ENCODE results near the gene CROCC.

Gene CROCC

DNA sequence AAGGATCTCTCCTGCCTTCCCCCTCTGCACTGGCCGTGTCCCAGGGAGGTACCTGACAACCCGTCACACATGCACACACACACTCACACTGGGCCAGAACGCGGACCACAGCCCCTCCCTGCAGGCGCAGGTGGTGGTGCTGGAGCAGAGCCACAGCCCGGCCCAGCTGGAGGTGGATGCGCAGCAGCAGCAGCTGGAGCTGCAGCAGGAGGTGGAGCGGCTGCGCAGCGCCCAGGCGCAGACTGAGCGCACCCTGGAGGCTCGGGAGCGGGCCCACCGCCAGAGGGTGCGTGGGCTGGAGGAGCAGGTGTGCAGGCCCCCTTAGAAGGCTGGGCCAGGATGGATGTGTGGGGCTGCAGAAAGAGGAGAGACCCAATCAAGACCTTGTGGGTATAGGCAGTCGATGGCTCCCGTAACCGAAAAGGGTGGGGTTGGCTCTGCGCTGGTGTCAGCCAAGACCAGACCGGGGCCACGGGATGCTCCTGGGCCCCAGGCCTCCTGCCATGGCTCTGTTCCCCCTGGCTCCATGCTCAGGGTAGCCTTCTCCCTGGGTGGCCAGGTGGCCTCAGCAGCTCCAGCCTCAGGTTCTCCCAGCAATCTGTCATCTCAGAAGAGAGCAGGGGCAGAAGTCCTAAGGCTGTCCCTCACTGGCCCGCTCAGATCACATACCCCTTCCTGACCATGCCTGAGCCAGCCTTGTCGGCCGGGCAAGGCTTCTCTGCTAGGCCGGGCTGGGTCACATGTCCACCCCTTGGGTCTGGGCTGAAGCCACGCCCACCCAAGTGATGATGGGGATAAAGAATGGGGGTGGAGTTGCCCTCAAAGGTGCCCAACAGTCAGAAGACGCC, 49.8 kb downstream of the CROCC start:
- no peak for DNase-seq

DNA sequence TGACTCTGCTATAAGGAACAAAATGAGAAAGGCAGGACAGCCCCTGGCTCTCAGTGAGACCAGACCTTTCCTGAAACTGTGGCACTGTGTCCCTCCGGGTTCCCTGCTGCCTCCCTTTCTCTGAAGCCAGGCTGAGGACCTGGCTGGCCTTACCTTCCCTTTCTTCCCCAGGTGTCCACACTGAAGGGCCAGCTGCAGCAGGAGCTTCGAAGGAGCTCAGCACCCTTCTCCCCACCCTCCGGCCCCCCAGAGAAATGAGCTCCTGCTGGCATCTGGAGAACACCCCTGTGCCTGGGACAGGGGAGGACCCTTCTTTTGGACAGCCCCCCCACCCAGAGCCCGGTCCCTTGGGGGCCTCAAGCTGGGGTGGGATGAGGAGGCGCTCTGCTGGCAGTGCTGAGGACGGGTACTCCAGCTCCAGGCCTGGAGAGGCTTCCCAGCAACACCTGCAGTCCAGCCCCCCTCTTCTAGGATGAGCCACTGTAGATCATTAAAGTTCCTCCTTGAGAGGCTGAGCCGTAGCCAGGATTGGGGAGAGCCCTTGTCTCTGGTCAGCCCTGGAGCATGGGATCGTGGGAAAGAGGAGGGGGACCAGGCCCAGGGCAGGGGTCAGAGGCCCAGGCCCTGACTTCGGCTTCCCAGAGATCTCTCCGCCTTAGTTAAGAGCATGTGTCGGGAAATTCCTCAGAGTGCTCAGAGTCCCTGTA, 50.6 kb downstream of the CROCC start:
- no peak for DNase-seq

DNA sequence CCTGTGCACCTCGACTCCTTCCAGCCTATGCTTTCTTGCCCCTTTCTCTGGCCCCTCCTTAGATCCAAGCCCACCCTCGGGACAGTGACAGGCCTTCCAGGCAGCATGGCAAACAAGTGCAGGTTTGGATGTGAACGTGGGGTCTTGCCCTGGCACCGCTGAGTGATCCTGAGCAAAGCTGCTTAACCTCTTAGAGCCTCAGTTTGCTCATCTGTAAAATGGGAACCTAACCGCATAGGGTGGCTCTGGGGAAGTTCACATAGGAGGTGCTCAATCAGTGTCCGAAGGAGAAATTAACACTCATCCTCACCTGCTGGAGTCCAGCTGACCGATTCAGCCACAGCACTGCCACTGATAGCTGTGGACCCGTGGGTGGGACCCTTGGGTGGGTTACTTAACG, 51.5 kb downstream of the CROCC start:
- no peak for DNase-seq

DNA sequence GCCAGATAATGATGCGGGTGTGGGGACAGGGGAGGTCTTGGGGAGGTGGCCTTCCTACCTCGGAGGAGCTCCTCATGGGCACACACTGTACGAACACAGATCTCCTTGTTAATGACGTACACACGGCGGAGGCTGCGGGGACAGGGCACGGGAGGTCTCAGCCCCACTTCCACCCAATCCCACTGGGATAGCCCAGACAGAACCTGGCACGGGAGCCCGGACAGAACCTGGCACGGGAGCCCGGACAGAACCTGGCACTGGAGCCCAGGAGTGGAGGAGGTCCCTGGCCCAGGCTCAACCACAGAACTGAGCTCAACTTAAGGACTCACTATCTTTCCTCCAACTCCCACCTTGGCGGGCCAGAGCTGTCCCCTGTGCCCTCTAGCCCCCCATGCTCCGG, 53.5 kb downstream of the CROCC start:
- DNase-seq: no peak

DNA sequence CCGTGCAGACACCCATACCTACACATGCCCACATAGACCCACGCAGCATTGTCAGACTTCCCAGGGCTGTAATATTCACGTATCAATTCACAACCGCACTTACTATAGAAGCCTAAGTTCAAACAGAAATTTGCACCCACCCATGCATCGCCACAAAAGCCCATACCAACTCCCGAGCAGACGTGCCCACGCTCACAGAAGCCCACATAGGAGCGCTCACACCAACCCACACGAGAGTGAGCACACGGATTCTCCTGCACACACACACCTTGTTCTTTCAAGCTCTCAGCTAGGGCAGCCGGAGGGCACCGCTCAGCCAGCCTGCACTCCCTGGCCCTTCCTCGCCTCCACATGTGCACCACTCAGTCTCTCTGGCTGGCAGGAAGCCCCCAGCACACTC, 54.1 kb downstream of the CROCC start:
- DNase-seq: no peak

DNA sequence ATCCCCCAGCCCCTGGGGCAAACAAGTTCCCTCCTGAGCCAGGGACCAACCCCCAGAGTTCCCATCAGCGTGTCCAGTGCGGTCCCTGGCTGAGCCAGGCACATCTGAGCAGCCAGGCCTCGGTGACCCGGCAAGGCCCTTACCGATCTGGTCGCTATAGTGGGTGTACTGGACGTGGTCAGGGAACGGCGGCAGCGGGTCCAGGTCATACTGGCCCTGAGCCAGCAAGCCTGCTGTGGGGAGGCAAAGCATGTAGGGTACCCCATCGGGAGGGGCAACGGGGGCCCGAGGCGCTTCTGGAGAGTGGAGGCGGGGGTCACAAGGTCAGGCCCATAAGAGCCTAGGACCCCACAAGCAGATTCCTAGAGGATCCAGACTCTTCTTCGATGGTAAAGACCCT, 55.2 kb downstream of the CROCC start:
- no peak for DNase-seq

DNA sequence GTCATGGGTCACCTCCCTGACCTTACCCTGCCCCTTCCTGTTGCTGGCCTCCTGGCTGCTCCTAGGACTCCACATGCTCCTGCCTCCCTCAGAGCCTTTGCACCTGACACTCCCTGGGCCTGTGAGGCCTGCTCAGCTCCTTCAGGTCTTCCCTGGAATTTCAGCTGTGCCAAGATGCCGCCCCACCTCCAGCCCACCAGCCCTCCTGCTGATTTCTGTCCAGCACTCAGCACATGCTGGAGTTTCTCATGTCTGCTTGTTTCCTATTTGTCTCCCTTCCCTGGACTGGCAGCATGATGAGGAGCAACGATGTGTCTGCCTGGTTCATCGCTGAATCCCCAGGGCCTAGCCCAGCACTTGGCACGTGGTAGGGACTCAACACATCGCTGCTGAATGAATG, 55.6 kb downstream of the CROCC start:
- DNase-seq: no peak

DNA sequence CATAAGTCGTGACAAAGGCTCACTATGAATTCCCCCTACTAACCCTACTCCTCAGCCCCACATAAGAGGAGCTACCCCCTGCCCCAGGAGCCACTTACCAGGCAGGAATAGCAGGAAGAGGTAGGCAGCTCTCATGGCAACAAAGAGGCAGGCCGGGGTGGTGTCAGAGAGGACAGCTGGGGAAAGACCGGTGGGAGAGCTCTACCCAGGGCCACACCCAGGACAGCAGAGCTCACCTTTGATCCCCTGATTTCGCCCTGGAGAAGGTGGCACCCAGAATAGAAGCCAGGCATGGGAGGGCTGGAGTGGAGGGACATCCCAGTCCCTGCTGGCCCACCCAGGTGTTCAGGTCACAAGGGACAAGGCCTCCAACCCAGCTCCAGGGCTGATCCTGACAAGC, 56.4 kb downstream of the CROCC start:
- DNase-seq: no peak

DNA sequence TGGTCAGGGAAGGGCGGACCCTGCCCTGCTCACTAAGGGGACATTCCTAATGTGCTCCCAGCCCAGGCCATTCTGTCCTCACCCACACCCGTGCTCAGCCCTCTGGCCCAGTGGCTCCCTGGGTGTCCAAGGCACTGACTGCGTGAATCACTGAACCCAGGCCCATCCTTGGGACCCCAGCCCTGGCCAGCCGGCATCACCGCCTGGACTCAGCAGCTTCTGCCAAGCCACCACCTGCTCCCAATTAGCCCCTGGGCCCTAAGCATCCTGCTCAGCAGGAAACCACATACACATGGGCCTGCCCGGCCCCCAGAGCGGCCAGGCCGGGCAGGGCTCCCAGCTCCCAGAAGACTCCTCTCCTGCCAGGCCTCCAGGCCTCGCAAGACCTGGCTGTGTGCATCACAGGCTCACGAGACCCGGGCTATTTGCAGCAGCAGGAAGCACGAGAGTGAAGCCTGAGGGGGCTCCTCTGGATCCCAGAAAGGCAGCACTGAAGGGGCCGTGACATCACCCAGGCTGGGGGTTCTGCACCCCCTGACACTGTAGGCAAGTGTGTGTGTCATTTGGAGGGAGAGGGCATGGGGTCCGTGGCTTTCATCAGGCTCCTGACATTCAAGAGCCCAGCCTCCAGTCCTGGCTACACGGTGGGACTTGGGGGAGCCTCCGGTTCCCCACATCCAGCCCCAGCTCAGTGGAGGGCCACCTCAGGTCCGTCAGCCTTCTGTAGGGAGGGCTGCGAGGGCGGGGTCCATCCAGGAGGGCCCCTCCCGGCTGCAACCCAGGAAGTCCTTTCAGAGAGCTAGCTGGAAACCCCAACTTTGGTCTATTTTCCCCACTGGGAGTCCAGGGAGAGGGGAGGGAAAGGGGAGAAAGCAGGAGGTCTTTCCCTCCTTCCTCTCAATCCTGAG, 57.1 kb downstream of the CROCC start:
- DNase-seq: no peak

DNA sequence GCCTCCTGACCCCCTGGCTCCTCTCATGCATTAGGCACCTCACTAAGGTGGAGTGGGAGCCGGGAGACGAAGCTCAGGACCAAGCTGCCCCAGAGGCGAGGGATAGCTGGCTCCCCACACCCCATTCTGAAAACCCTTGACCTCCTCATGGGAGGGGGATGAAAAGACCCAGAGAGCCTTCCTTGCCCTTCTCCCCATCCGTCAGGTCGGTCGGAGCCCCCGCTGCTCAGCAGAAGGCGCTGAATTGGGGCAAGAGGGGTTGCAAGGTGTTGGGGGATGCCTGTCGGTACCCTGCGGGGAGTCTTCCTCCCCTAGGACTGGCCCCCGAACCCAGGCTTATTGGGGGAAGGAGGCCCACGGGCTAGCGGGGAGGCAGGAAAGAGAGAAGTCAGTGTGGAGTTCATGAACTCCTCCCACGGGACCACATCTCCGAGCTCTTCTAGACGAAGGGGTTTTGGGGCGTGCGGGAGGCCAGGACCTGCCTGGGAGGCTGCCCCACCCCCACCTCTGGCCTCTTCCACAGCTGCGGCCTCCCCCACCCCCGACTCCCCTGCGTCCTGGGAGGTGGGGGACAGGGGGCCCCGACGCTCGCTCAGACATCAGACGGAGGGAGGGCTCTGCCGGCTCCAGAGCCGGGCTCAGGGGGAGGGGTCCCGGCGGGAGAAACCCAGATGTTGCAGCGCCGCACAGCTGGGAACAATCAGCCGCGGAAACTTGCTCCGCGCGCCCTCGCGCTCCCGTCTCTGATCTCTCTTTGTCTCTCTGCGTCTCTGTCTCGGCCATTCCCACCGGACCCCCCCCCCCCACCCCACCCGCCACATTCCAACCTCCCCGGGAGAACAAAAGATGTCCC, 58.0 kb downstream of the CROCC start:
- no peak for DNase-seq

DNA sequence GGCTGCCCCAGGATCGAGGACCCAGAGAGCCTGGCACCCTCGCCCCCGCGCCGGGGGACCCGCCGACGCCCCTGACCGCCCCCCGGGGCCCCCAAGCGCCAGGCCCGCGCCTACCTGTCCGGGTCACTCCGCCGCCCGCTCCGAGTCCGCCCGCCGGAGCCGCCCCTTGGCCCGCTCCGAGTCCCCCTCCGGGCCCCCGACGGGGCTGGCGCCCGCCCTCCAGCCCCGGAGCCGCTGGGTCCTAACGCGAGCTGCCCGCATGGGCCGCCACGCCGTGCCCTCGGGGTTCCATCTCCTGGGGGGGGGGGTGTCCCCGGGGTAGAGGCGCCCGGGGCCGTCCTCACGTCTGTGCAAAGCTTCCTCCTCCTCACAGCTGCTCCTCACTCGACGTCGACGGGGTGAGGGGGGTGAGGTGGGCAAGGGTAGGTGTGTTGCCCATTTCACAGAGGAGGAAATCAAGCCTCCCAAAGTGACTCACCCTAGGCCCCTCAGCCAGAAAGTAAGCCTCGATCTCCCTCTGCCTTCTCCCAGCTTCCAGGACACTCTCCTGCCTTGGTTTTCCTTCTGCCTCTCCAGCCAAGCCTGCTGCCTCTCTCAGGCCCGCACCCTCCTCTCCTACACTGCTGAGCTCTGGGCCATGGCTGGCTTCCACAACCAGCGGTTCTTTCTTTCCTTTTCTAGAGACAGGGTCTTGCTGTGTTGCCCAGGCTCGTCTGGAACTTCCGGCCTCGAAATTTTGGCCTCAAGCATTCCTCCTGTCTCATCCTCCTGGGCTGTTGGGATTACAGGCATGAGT, 58.9 kb downstream of the CROCC start, which contains the start of gene MFAP2:
MFAP2 (minus strand) TSS at position 148 of the 796 bp plus-strand sequence. CDS start 2,347 bp downstream, outside the sequence.
- DNase-seq: no peak

DNA sequence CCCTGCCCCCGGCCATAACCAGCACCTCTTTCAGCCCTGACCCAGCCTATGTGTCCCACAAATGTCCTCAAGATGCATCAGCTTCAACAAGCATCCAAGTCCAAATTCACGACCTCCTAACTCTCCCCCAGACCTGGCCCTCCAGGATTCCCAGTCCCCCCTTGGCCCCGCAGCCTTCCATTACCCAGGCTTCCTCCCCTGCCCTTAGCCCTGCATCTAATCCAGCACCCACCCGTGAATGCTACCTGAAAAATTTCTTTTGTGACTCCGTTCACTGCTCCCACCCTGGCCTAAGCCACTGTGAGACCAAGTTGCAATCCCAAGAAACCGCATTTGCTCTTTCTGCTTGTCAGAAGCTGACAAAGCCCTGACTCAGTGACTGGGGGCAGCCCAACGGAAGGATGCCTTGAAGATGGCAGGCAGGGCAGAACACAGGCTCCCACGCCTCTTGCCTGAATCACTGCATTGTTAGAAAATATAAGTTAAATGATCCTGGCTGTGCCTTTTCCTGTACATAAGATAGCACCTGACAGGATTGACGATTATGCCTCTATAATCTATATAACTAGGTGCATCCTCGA, 59.6 kb downstream of the CROCC start:
- no peak for DNase-seq

DNA sequence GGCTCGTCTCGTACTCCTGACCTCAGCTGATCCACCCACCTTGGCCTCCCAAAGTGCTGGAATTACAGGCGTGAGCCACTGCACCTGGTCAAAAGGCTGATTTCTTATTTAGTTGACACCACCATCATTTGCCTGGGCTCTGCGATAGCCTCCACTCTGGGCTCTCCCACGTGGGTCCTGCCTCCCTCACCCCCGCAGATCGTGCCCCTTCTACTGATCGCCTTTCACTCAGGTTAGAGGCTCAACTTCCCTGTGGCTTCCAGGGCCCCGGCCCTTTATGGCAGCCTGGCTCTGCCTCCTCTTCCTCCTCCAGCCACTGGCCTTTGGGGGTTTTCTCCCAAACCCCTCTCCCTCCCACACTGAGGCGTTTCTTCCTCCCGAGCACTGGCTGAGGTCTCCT, 61.2 kb downstream of the CROCC start:
- no peak for DNase-seq

DNA sequence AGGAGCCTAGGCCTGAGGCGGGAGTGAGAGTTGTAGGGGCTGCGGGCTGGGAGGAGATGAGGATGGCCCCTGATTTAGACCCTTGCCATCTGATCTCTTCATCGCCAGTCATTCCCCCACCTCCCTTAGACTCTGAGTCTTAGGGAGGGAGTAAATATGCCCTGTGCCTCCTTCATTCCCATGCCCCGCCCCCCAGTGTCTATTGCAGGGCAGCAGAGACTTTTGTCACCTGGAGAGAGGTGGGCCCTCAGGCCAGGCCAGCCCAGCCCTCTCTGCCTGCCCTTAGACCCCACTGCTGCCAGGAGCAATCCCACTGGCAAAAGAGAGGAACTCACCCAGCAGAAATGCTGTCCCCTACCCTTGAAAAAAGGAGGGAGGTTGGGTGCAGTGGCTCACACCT, 61.9 kb downstream of the CROCC start:
- DNase-seq: no peak

DNA sequence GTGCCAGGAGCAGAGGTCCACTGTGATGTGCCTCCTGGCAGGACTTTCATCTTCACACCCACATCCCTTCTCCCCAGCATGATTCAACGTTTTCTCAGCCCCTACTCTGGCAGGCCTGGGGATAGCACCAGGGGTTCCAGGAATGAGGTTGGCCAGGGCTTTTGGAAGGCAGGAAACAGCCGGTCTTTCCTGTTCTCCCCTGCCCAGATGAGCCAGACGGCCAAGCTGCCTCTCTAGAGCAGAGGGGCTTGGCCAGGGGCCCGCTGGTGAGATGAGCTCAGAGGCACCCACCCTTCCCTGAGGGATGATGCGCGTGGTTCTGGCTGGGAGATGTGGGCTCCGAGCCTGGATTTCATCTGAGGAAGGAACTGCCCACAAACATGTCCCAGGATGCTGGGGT, 63.0 kb downstream of the CROCC start:
- no peak for DNase-seq

DNA sequence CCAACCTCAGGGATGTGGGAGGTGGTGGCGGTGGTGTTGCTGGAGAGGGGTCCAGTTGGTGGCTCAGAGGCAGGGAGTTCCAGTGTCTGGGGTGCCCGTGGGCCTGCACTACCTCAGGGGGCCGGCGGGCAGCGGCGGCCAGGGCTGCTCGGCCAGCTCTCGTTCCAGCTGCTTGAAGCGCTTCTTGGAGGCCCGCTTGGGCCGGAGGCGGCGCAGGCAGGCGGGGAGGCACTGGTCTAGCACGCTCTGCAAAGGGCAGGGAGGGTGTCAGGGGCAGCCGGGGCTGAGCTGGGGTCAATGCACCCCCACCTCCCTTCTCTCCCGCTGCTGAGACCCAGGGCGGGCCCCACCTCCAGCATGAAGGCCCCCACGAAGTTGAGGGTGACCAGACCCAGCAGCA, 64.4 kb downstream of the CROCC start:
- DNase-seq: no peak

DNA sequence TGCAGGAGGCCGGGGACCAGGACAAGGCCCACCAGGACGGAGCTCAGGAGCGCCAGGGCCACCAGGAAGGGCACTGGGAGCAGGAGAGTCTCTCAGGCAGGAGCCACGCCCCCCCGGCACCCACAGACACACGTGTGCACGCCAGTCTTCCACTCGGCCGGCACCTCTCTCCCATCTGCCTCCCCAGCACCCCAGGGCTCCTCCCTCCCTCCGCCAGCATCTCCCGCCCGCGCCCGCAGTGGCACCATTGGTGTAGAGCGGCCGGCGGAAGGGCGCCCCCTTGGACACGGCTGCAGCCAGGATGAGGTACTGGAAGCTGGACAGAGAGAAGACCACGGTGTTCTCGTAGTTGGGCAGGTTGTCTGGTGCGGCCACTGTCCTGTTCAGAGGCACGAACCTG, 64.8 kb downstream of the CROCC start:
- DNase-seq: no peak

DNA sequence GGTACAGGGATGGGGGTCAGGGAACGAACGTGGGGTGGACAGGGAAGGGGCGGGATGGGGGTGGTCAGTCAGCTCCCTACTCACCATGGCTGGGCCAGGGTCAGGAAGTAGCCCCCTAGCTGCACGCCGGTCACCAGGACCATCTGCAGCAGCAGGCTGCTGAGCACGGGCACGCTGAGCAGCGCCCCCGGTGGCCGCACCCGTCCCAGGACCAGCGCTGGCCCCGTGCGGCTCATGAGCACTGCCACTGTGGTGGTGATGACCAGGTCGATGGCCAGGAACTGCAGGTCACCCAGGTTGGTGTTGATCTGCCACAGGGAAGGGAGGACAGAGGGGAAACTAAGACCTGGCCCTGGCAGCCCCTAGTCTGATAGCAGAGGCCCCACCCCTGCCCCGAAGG, 65.2 kb downstream of the CROCC start:
- DNase-seq: no peak

DNA sequence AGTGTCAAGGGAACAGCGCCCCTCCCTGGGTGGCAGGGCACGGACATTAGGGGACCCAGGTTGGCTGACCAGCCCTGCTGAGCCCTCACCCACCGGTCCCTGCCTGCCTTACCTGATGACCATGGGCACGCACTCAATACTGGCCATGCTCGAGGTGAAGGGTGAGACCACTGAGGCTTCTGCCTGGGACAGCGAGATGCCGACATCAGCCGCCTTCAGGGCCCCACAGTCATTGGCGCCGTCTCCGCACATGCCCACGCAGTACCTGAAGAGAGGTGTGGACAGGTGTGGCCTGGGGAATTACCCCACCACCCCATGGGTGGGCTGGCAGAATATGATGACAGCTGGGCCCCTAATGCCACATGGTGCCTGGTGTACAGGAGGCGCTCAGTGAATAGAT, 66.5 kb downstream of the CROCC start:
- DNase-seq: no peak

DNA sequence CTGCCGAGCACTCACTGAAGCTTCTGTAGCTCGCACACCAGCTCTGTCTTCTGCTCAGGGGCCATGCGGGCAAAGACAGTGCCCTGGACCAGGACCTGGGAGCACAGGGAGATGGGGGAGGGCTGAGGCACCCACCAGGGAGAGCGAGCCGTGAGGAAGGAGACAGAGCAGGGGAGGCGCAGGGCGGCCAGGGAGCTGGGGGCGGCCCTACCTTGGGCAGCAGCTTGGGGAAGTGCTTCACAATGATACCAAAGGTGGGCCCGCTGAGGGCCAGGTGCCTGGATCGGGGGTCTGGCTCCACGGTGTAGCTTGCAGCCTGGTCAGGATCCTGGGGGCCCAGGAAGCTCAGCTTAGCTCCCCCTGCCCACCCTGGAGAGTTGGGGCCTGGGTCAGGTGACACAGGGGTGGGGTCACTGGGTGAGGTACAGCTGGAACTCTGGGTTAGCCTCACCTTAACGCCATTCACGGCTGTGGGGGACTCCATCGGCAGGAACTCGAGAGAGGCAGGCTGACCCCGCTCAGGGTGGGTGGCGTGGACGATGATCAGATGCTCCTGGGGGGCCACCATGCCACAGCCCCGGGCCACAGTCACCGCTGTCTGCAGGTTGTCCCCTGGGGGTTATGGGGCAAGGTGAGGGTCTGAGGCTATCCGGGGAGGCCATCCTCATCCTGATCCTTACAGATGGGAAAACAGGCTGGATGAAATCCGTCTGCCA, 68.1 kb downstream of the CROCC start:
- DNase-seq: no peak
